IPS-11a (cell line): ENCODE measurements around the gene PHC3.
A peak's percentile ranks its signal among the peaks of the same experiment; 100 is the strongest.

ENCODE experiments used
- H3K4me3 ChIP-seq: one replicate; pipeline ENCODE4 v1.5.1; 2013; ENCODE audit warnings: low read depth, low read length, control low read depth

The PHC3 gene

GRCh38 chr3:170044795-170045244, 136.7 kb downstream of the PHC3 start:
- H3K4me3 ChIP-seq: no peak overlapping the region

DNA sequence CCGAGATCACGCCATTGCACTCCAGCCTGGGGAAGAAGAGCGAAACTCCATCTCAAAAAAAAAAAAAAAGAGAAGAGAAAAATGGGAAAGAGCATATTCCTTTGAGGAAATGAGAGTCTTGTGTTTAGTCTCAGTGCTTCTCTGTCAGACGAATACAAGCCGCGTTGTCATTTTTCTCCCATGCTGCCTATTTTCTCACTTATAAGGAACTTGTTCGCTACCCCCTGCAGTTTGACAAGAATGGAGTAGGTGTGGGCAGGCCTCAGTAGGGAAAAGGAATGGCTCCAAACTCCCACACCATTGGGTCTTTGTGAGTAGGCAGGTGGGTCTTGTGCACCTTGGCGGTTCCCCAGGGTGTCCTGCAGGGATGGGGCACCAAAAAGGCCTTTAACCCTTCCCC, 137.3 kb downstream of the PHC3 start:
- H3K4me3 ChIP-seq: no peak overlapping the region

DNA sequence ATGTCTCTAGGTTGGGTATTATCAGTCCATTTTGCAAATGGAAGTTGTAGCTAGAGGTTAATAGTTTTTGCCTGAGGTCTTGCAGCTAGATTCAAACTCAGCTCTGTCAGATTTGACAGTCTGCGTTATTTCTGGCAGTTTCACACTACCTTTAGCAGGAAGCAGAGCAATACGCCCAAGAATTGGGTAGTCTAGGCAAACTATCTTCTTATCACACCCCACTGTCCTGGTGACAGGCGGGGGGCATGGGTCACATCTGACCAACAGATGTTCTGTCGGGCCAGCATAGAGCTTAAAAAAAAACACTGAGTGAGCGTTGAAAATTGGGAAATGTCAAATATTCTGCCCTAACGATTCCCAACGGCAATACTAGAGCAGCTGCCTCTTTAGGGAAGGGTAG, 138.0 kb downstream of the PHC3 start:
- H3K4me3 ChIP-seq: no peak overlapping the region

GRCh38 chr3:170040418-170040817, 141.1 kb downstream of the PHC3 start:
- no peak overlapping the region for H3K4me3 ChIP-seq

- peak overlapping the region; percentile 63 for H3K4me3 ChIP-seq
Measured at GRCh38 chr3:170038434-170039110, 143.0 kb downstream of the PHC3 start.
